GM21619 (cell line): Measurements from ENCODE around the gene UGT3A2.

ENCODE experiments used
- ATAC-seq: cut with Tn5 transposase; IDR thresholded peaks from one replicate; pipeline ENCODE4 v1.9.1; 2021; ENCODE audit not compliant: unreplicated experiment

Gene UGT3A2, protein sequence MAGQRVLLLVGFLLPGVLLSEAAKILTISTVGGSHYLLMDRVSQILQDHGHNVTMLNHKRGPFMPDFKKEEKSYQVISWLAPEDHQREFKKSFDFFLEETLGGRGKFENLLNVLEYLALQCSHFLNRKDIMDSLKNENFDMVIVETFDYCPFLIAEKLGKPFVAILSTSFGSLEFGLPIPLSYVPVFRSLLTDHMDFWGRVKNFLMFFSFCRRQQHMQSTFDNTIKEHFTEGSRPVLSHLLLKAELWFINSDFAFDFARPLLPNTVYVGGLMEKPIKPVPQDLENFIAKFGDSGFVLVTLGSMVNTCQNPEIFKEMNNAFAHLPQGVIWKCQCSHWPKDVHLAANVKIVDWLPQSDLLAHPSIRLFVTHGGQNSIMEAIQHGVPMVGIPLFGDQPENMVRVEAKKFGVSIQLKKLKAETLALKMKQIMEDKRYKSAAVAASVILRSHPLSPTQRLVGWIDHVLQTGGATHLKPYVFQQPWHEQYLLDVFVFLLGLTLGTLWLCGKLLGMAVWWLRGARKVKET

DNA sequence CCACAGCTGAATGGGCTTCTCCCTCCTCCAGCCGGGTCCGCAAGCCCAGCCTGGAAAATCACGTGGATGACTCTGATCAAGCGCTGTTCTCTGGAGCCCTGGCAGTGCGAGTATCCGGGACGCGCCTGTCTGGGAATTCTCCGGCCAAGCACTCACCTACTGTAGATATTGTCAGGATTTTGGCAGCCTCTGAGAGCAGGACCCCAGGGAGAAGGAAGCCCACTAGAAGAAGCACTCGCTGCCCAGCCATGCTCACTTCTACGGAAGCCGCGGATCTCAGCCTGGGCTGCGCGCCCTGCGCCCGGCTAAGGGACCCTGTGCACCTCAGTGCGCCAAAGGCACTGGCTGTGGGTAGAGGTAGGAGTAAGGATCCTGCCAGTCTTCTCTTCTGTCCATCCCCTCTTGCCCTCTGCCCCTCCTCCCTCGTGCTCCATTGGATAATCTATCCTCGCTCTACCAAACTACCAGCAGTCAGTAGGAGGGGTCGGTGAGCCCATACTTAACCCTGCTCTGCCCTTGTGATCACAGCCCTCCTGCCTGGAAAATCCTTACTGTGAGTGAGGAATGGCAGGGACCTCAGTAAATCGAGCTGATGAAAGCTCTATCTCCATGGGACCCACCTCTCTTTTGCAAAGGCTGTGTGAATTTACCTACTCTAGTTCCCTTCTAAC lies at the start of gene UGT3A2:
UGT3A2 (minus strand) TSS at position 343 of the 671 bp plus-strand sequence; CDS start at position 250, 93 bp downstream.
- no peak for ATAC-seq

DNA sequence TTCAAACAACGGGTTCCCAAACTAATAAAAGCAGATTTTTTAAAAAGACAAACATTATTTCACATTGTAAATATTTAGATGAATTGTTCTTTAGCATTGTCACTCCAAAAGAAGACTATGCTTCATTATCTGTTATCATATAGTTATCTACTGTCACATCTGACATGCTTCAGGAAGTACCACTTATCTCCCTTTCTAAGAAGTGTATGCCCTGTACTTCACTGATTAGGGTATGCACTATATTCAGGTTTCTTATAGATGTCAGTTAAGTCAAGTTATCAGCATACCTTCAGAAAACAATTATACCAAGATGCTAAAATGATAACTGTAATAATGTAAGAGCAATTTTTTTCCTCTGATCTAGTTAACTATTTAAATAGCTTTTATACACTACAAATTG lies 44.6 kb upstream of the UGT3A2 start:
- no peak for ATAC-seq

DNA sequence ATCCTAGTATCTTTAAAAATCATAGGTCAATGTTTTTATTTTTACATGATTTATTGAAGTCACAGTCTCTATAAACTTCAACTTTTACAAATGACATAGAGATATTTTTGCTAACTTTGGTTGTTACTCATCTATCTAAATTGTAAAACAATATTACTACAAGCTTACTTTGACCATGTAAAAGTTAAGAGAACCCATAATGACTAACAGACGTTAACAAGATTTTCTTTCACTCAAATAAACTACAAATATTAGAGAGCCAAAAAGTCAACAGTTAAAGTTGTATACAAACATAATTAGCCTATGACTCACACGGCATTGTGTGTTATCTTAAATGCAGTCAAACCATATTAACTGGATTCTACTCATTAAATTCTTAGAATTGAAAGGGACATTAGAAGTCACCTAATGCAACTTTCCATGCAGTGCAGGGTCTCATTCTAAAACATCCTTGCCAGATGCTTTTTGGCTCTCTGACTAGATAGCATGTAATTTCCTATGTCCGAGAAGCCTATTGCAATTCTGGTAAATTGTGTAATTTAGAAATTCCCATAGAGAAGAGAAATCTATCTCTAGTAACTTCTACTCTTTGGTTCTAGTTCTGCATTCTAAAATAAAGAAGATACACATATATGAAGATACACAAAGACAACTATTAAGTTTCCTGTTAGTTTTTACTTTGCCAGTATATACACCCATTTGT lies 42.2 kb upstream of the UGT3A2 start:
- no peak for ATAC-seq

DNA sequence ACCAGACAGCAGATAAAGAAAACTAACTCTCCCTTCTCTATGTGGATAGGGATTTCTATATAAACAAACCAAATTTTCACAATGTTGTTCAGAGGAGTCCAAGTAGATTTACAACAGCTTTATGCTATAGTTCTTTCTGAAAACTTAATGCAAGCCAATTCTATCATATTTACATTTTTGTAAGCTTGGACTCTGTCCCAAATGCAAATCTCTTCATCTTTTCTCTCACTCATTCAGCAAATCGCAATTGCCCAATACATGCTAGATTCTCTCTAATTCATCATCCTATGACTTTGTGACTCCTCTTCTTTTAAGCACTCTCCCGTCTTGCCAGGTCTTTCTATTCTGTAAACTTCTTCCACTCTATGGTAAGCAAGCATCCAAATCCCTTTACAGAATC lies 39.1 kb upstream of the UGT3A2 start:
- ATAC-seq, result no peak

DNA sequence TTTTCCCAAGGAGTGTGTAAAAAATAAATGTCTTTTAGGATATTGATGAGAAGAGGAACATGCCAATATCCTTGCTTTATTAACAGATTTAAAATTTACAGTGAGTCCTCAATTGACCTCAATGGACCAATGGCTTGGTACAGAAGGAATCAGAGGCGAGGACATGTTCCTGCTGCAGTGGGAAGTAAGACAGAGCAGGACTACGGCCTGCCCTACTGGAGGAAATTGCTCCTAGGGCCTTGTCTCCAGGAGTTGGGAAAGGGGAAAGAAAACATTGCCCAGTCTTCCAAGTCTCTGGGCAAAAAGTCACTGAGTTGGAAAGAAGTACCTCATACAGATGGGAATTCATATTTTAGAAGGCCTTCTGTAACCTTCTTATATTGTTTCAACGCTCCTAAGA lies 33.1 kb upstream of the UGT3A2 start:
- no peak for ATAC-seq

DNA sequence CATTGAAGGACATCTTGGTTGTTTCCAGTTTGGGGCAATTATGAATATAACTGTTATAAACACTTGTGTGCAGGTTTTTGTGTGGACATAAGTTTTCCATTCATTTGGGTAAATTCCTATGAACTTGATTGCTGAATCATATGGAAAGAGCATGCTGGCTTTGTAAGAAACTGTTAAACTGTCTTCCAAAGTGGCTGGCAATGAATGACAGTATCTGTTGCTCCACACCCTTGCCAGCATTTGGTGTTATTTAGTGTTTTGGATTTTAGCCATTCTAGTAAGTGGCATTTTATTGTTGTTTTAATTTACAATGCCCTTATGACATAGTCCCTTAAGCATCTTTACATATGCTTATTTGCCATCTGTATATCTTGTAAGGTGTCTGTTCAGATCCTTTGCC lies 29.8 kb upstream of the UGT3A2 start:
- ATAC-seq, result no peak

DNA sequence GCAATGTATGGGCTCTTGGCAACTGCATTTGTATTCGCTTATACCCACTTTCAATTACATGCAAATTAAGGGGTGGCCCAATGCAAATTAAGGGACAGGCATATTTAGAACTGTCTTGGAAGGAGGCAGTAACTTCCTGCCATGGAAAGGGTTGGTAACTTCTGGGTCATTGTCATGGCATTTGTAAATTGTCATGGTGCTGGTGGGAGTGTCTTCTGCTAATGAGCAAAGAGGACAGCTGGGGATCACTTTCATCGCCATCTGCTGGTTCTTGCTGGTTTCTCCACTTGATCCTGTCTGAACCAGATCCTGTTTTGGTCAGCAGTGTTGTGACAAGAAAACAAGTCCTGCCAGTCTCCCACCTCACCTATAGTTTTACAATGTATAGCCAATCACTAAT lies 23.3 kb upstream of the UGT3A2 start:
- peak; percentile 63 for ATAC-seq

DNA sequence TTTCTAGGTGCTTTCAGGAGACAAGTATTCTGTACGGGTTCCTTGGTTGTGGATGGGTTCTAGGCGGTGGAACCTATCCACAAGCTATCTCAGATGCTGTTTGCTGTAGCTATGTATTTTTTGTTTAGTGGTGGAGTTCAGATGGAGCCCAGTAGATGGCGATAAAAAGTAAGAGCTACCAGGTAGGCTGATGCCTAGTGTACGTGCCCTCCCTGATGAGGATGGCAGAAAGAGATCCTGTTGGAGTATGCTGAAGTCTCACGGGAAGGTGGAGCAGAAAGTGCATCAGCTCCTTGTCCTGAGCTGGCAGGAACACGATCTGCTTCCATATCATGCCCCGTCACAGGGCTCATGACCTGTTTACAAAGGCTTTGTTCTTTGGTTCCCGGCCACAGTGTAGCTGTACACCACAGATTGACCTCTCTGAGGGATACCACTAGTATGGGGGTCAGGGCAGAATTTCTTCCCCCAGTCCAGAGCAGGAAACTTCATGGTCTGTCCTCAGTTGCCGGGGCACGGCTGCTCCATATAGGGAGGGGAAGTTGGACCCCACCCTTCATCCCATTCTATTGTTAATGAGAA lies 12.6 kb upstream of the UGT3A2 start:
- ATAC-seq, result peak; percentile 98

DNA sequence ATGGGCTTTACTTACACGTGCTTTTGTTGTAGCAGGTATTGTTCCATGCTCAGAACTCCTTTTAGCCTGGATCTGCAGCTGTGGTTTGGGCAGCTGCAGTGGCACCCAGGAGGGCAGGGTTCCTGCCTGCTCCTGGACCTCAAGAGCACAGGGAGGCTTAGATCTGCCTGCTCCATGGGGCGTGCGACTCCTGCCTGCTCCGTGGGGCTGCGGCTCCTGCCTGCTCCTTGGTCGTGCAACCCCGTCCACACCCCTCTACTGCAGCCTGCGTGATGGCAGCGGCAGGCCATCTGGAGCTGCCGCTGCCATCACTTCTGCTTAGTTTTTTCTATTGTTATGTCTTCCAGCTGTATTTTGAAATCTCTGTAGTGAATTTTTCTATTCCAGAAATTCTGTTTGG lies 11.7 kb upstream of the UGT3A2 start:
- ATAC-seq, result no peak

DNA sequence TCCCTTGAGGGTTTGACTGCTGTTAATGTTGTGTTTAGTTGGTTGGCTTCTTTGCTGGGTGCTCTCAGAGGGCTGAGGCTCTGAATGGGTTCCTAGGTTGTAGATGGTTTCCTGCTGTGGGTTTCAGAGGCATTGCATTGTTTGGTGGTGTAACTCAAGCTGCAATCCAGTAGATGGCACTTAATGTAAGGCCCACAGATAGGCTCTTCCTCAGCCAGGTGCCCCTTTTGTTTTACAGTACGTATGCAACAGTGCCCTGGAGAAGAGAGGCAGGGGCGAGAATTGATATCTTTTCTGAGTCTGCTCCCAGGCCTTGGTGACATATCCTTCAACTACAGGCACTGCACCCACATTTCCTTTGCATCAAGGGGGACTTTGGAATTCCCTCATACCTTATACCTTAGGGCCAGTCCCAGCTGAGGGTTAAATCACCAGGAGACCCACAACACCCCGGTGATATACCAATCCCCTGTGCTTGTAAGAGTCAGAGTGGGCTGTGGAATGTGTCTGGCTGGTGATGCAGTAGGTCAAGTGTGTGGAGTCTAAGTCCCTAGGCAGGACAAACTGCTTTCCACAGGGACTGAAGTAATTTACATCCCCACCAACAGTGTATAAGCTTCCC lies 7.0 kb upstream of the UGT3A2 start:
- ATAC-seq, result peak; percentile 73

DNA sequence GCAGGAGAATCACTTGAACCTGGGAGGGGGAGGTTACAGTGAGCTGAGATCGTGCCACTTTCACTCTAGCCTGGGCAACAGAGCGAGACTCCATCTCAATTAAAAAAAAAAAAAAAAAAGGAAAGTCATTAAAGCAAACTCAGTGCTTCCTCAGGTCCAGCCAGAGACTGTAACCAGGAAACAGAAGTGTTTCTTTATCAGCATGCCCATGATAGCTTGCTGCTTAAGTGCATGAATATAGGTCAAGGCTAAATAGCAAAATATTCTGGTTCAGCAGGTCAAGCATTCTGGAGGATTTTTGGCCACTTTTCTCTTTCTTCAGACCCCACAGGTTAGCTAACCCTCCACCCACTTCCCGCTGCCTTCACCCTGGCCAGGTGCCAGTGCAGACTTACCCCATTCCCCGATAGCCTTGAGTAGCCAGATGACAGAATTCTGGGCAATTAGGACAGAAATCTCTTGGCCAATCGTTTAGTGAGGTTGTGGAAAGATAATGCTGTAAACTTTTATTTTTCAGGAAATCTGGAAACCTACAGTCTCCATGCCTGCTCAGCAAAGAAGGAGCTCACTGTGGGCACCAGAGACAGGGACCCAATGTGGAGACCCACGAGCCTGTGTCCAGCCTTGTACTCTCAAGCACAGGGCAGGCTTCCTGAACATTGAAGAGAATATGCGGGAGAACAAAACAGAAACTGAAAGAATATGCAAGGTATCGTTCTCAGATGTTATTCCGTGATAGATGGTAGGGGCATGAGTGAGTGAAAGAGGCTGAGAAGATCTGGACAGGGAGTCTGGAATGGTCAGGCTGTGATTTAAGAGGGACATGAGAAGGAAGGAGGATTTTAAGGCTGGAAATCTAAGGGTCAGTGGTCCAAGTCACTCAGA lies 4.2 kb upstream of the UGT3A2 start:
- ATAC-seq, result peak; percentile 63

DNA sequence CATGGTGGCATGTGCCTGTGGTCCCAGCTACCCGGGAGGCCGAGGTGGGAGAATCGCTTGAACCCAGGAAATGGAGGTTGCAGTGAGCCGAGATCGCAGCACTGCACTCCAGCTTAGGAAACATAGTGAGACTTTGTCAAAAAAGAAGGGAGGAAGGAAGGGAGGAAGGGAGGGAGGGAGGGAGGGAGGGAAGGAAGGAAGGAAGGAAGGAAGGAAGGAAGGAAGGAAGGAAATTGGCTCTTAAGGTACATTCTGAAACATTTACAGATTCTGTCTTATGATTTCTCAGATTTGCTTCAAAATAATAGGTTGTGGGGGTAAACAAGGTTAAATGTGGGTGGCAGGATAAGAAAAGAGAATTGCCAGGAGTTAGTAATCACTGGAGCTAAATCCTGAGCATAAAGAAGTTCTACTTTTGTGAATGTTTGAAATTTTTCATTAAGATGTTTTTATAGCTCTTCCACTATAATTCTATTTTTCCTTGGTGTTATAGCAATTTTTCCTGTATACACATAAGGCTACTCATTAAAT lies 2.1 kb upstream of the UGT3A2 start:
- no peak for ATAC-seq

DNA sequence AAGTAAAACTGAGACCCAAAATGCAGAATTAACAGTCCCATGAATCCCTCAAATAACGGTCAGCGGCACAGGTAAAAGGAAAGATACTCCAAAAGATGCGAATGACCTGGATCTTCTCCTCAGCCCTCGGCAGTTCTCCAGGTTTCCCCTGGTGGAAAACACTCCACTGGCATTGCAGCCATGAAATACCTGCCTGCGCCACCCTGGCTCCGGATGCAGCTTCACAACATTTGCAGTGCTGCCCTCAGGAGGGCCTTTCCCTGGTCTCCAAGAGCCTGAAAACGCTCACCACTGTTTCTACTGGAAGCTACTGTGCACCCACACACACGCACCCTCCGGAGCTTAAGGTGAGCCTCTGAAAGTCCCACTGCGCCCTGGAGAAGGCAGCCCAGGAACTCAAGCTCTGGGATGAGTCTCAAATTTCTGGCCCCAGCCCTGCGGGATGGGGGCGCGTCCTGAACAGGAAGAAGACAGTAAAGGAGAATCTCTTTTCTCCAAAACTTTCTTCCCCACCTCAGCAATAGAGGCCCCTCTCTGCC lies 612 bp downstream of the UGT3A2 start:
- no peak for ATAC-seq

DNA sequence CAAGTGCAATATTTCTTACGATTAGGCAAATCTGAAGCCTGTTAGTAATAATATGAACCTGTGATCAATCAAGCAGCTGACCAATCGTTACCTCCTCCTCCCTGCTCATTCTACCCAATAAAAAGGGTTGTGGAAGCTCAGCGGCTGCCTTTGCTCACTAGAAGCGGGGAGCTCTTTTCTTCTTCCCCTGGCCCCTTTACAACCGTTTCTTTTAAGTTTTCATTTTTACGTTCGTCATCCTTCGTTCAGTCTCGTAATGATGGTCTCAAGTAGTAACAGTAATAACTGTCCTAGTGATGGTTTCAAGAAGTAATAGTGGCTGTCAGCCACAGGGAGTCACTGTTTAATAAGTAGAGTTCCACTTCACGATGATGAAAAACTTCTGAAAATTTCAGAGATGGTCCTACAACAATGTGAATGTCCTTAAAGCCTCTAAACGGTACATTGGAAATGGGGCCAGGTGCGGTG lies 6.2 kb downstream of the UGT3A2 start:
- ATAC-seq, result no peak

DNA sequence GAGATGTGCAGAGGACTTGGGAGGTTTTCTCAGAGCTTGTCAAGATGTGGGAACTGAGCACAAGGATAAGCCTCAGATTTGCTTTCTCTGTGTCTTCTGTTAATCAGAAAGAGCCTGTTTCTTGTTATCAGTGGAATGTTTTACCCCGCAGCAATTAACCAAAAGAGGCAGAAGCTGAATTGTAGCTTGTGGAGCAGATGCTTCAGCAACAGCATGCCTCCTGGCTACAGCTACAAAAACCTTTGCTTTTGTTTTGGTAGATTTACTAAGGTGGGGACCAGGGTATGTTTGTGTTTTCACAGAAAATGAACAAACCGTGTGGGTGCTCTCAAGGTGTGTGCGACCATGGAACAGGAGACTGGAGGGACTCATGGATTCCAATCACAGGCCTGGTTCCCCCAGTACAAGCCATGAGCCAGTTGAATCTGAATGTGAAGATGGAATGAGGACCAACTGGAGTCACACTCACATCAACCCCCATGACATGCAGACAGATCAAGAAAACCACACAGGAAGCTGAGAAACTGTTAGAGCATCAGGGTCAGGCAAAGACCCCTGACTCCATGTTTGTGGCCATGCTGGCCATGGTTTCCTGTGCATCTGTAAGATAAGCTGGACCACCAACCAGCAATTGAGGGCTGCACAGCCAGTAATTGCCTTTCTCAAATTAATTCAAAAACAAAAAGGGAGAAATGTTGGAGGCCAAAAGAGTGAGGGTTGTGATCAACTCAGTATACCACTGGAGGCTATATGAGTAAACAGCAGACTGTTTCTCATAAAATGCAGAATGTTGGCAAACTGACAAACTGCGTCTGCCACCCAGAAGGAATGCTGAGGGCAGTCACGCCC lies 6.9 kb downstream of the UGT3A2 start:
- ATAC-seq, result no peak

DNA sequence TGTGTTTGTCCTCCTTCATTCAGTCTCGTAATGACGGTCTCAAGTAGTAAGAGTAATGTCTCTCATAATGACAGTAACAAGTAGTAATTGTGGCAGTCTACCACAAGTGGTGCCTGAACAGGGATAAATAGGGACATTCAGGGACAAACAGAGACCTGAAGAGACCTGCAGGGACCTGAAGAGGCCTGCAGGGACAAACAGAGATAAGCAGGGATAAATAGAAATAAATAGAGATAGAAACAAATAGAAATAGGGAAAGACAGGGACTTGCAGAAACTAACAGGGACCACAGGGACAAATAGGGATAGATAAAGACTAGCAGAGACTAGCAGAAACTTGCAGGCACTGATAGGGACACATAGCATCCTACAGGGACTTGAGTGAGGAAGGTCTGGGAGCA lies 7.9 kb downstream of the UGT3A2 start:
- ATAC-seq, result no peak

DNA sequence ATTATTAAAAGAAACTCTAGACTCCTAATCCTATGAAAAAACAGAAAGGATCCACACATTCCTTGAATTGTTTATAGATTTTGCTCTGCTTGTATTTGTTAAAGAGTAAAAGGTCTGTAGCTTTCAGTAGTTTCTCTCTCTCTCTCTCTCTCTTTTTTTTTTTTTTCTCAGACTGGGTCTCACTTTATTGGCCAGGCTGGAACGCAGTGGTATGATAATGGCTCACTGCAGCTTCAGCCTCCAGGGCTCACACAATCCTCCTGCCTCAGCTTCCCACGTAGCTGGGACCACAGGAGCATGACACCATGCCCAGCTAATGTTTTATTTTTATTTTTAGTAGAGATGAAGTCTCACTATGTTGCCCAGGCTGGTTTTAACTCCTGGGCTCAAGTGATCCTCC lies 9.3 kb downstream of the UGT3A2 start:
- no peak for ATAC-seq

DNA sequence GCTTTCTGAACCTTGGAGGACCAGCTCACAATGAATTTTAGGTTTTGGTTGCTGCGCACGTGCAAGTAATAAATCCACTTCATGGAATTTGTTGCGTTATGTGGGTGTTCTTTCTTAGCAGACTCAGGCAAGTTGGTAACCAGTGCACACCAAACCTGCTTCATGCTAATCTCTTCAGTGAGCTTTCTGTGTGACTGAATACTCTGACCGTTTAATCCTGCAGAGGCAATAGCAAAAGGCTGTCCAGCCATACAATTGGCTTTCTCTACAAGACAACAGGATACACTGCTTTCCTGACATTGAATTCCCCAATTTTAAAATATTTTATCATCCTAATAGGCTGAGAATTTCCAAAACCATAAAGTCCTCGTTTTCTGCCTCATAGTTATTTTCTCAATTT lies 10.3 kb downstream of the UGT3A2 start:
- no peak for ATAC-seq
